MM.1S (cell line): ENCODE results near the gene RALGPS2.

ENCODE experiments used
- DNase-seq: peaks from one replicate; pipeline ENCODE4 v3.0.0-alpha.2; 2015
- H2AFZ ChIP-seq: fragments of 300-600 bp; sonication (generic); 2 replicates; pipeline ENCODE4 v1.6.0; 2016; ENCODE audit warnings: antibody characterized with exemption, low read length
- H3F3A ChIP-seq: fragments of 300-600 bp; sonication (generic); 2 replicates; pipeline ENCODE4 v1.6.1; 2016; ENCODE audit warnings: mild to moderate bottlenecking, antibody characterized with exemption, low read length, moderate library complexity, mixed read lengths; ENCODE audit not compliant: insufficient read depth
- H3K27ac ChIP-seq: fragments of 300-600 bp; sonication (generic); 2 replicates; pipeline ENCODE4 v1.5.1; 2016; ENCODE audit warnings: mild to moderate bottlenecking, low read length
- H3K27me3 ChIP-seq: fragments of 300-600 bp; sonication (generic); replicated peaks from 2 replicates; pipeline ENCODE4 v1.6.0; 2016; ENCODE audit warnings: low read length; ENCODE audit not compliant: insufficient read depth
- H3K36me3 ChIP-seq: fragments of 300-600 bp; sonication (generic); replicated peaks from 2 replicates; pipeline ENCODE4 v1.6.1; 2016; ENCODE audit warnings: mild to moderate bottlenecking, low read length, mixed read lengths; ENCODE audit not compliant: insufficient read depth
- H3K4me1 ChIP-seq: fragments of 300-600 bp; sonication (generic); 2 replicates; pipeline ENCODE4 v1.6.1; 2016; ENCODE audit warnings: low read length, mixed read lengths
- H3K4me2 ChIP-seq: fragments of 300-600 bp; sonication (generic); 2 replicates; pipeline ENCODE4 v1.6.0; 2016; ENCODE audit warnings: low read depth, low read length
- H3K4me3 ChIP-seq: fragments of 300-600 bp; sonication (generic); 2 replicates; pipeline ENCODE4 v1.5.1; 2016; ENCODE audit warnings: low read length, mixed read lengths
- H3K79me2 ChIP-seq: fragments of 300-600 bp; sonication (generic); 2 replicates; pipeline ENCODE4 v1.6.1; 2016; ENCODE audit warnings: mixed run types, low read length, mixed read lengths
- H3K9ac ChIP-seq: fragments of 300-600 bp; sonication (generic); 2 replicates; pipeline ENCODE4 v1.6.1; 2016; ENCODE audit warnings: low read length, mixed read lengths
- H3K9me2 ChIP-seq: fragments of 300-600 bp; sonication (generic); replicated peaks from 2 replicates; pipeline ENCODE4 v1.6.1; 2016; ENCODE audit warnings: mild to moderate bottlenecking, low read length, mixed read lengths; ENCODE audit not compliant: insufficient read depth
- H3K9me3 ChIP-seq: fragments of 300-600 bp; sonication (generic); replicated peaks from 2 replicates; pipeline ENCODE4 v1.6.1; 2016; ENCODE audit warnings: mild to moderate bottlenecking, low read length, mixed read lengths; ENCODE audit not compliant: insufficient read depth
- H4K20me1 ChIP-seq: fragments of 300-600 bp; sonication (generic); 2 replicates; pipeline ENCODE4 v1.6.1; 2016; ENCODE audit warnings: mild to moderate bottlenecking, low read length, moderate library complexity, mixed read lengths; ENCODE audit not compliant: insufficient read depth
- CTCF ChIP-seq: fragments of 300-600 bp; sonication (generic); IDR thresholded peaks from 2 replicates; pipeline ENCODE4 v1.5.1; 2016; ENCODE audit warnings: antibody characterized with exemption, low read length, mixed read lengths
- EZH2 ChIP-seq: fragments of 300-600 bp; sonication (generic); optimal IDR thresholded peaks from 2 replicates; pipeline ENCODE3; 2017; ENCODE audit warnings: low read depth, mild to moderate bottlenecking, antibody characterized with exemption, low read length, mixed read lengths
- EZH2phosphoT487 ChIP-seq: fragments of 300-600 bp; sonication (generic); IDR thresholded peaks from 2 replicates; pipeline ENCODE4 v1.6.1; 2018; ENCODE audit warnings: antibody characterized with exemption, low read length

Gene RALGPS2

DNA sequence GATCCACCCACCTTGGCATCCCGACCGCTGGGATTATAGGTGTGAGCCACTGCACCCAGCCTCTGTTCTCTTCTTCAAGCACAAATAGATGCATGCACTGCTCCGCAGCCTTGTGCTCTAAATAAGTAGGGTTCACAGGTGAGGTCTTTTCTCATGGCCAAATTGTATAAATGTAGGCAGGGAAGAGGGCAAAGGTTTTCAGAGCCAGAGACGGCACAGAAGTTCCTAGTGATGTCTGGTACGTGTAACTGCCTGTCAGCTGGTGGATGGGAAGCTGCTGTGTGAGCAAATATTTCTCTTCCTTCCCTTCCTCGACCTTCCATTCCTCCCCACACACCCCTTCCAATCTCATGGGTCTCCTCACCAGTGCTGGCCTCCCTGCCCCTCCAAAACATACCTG is 229.9 kb downstream of the RALGPS2 start:
- Histone ChIP-seq H3K27ac (no peak overlapping the region), H3K9ac (no peak overlapping the region), H3K27me3 (no peaks in the 10 kb centered on the region), H3K4me1 (no peaks in the 10 kb centered on the region), H3K36me3 (no peaks in the 10 kb centered on the region), H3K4me3 (no peak overlapping the region), H3K4me2 (no peak overlapping the region), H4K20me1 (no peaks in the 10 kb centered on the region), H3K9me3 (no peaks in the 10 kb centered on the region), H3F3A (no peaks in the 10 kb centered on the region), H2AFZ (no peak overlapping the region), H3K79me2 (no peaks in the 10 kb centered on the region), H3K9me2 (no peaks in the 10 kb centered on the region)
- DNase-seq: no peak
- TF ChIP-seq EZH2: no peak
- TF ChIP-seq CTCF: no peak
- no peak for TF ChIP-seq EZH2phosphoT487

- Histone ChIP-seq H3F3A (no peaks in the 10 kb centered on the region), H3K9me3 (no peaks in the 10 kb centered on the region), H3K36me3 (no peaks in the 10 kb centered on the region), H3K4me3 (no peak overlapping the region), H3K9ac (no peak overlapping the region), H3K79me2 (no peaks in the 10 kb centered on the region), H3K27me3 (no peaks in the 10 kb centered on the region), H2AFZ (no peak overlapping the region), H3K4me1 (no peaks in the 10 kb centered on the region), H4K20me1 (no peaks in the 10 kb centered on the region), H3K4me2 (no peak overlapping the region), H3K27ac (no peak overlapping the region), H3K9me2 (no peaks in the 10 kb centered on the region)
- no peak for DNase-seq
- no peak for TF ChIP-seq CTCF
Measured at GRCh38 chr1:178955391-178955954, 230.4 kb downstream of the RALGPS2 start.

DNA sequence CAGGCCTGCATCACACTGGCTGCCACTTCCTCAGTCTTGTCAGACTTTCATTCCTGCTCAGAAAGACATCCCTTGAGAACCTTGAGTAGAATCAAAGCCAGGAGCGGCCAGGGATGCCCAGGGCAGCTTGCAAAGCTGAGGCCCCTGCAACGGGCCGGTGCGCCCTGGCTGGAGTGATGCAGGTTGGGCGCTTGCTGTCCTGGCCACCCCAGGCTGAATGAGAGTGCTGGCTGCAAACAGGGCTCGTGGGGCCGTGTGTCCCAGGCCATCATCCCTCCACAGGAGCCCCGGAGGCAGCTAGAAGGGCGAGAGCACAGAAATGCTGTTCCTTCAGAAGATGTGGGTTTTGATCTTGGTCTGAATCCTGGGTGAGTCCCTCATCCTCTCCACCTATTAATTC is 233.4 kb downstream of the RALGPS2 start:
- Histone ChIP-seq H3K9me3 (no peaks in the 10 kb centered on the region), H3K4me2 (no peak overlapping the region), H2AFZ (no peak overlapping the region), H3K27ac (no peak overlapping the region), H4K20me1 (no peaks in the 10 kb centered on the region), H3K4me1 (no peaks in the 10 kb centered on the region), H3K4me3 (no peak overlapping the region), H3K36me3 (no peaks in the 10 kb centered on the region), H3K9ac (no peak overlapping the region), H3F3A (no peaks in the 10 kb centered on the region), H3K9me2 (no peaks in the 10 kb centered on the region), H3K79me2 (no peaks in the 10 kb centered on the region), H3K27me3 (no peaks in the 10 kb centered on the region)
- DNase-seq: no peak
- TF ChIP-seq EZH2 (no peak), EZH2phosphoT487 (no peak), CTCF (no peak)
